Endodermal cell (in vitro differentiated cells): ENCODE results near the gene SELENOM. TPM values are rescaled to one million over a fixed set of nuclear protein-coding genes. Genes with fewer than 3 reads are reported as not detected.
"Not testable (repeated sequence)": the region's sequence is repeated elsewhere in the genome, so short reads cannot be mapped to it uniquely, and the experiment has no call there.

Source experiments
- DNase-seq: peaks from one replicate; pipeline ENCODE4 v3.0.0-alpha.2; 2017
- H3K27ac ChIP-seq: 2 replicates; pipeline ENCODE4 v1.5.1; 2013; ENCODE audit warnings: mild to moderate bottlenecking, low read depth, low read length, moderate library complexity
- H3K27me3 ChIP-seq: 2 replicates; pipeline ENCODE4 v1.6.1; 2013; ENCODE audit warnings: mild to moderate bottlenecking, low read length, moderate library complexity; ENCODE audit not compliant: insufficient read depth, control insufficient read depth, poor library complexity, severe bottlenecking
- H3K36me3 ChIP-seq: 2 replicates; pipeline ENCODE4 v1.7.0; 2013; ENCODE audit warnings: mild to moderate bottlenecking, low read length, moderate library complexity; ENCODE audit not compliant: control insufficient read depth, insufficient read depth
- H3K4me1 ChIP-seq: one replicate; pipeline ENCODE4 v1.7.0; 2013; ENCODE audit warnings: low read length; ENCODE audit not compliant: control insufficient read depth, insufficient read depth
- H3K4me3 ChIP-seq: 2 replicates; pipeline ENCODE4 v1.5.1; 2013; ENCODE audit warnings: mild to moderate bottlenecking, low read length, moderate library complexity
- H3K9ac ChIP-seq: 2 replicates; pipeline ENCODE4 v1.6.1; 2013; ENCODE audit warnings: mild to moderate bottlenecking, low read length, moderate library complexity; ENCODE audit not compliant: poor library complexity, severe bottlenecking; ENCODE audit errors: extremely low read depth
- H3K9me3 ChIP-seq: 2 replicates; pipeline ENCODE4 v1.6.1; 2013; ENCODE audit warnings: mild to moderate bottlenecking, low read length, moderate library complexity; ENCODE audit not compliant: control insufficient read depth
- H3K27ac Mint-ChIP-seq: 2 replicates; pipeline ENCODE4 v1.8.0; 2020; ENCODE audit warnings: mixed read lengths
- H3K27me3 Mint-ChIP-seq: 2 replicates; pipeline ENCODE4 v1.8.0; 2021; ENCODE audit warnings: mild to moderate bottlenecking, mixed read lengths; ENCODE audit not compliant: insufficient read depth
- H3K36me3 Mint-ChIP-seq: 2 replicates; pipeline ENCODE4 v1.8.0; 2020; ENCODE audit warnings: low read depth, mixed read lengths
- H3K4me1 Mint-ChIP-seq: 2 replicates; pipeline ENCODE4 v1.8.0; 2020; ENCODE audit warnings: mixed read lengths
- H3K4me3 Mint-ChIP-seq: 2 replicates; pipeline ENCODE4 v1.8.0; 2020; ENCODE audit warnings: mild to moderate bottlenecking, moderate library complexity, mixed read lengths
- H3K9me3 Mint-ChIP-seq: 2 replicates; pipeline ENCODE4 v1.8.0; 2020; ENCODE audit warnings: mild to moderate bottlenecking, mixed read lengths
- WGBS, 2 experiments: methylation state at CpG; one replicate each; pipeline versions ENCODE4 v1.1.5 to v1.1.7; 2013; ENCODE audit warnings: missing lambda C conversion rate in 2 of 2, mixed read lengths in 1 of 2; ENCODE audit not compliant: insufficient coverage in 1 of 2, insufficient read length in 1 of 2; 5-methylcytosine and 5-hydroxymethylcytosine counted together
- total RNA-seq, 2 donors: library from RNA; stranded (reverse); fragmentation: NEBNext Ultra II Directional in 1 of 2; extraction: Animal tissue kit (Norgen Biotek cat#: 25700) in 1 of 2; gene quantifications; 2 replicates in 1 of 2; 3 replicates in 1 of 2; pipeline ENCODE4 v1.2.1, GENCODE V29; 2021
- TF ChIP-seq, protein P1 (sequence below): fragments of 200-600 bp; sonication (generic); conservative IDR thresholded peaks from 2 replicates; pipeline ENCODE4 v1.5.0; 2021; ENCODE audit warnings: antibody characterized with exemption, mild to moderate bottlenecking

Gene SELENOM
- total RNA-seq, 2 donors from 2014 or later = 8.0 to 10.4 TPM

DNA sequence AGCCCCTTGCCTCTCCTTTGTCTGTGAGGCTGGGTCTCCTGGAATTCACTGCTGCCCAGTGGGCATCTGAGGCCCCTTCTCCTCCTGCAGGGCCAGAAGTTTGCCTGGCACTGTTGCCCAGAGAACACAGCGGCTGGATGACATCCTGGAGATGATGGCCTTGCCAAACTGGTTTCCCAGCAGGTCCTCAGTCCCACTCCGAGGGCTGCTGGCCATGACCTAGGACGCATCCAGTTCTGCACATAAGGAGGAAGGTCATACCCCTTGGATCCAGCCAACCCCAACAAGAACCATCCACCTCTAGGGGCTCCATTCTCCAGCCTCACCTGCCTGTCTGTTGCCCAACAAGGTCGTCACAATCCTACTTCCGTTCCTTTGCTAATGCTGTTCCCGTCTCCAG is 29.7 kb downstream of the SELENOM start:
- Mint-ChIP-seq H3K9me3 (no peaks in the 10 kb centered on the region), H3K4me3 (no peak overlapping the region), H3K4me1 (peaks cover 15% of the 10 kb centered on the region), H3K27ac (no peak overlapping the region), H3K27me3 (peaks cover 6% of the 10 kb centered on the region), H3K36me3 (no peaks in the 10 kb centered on the region)
- H3K9me3 ChIP-seq = no peaks in the 10 kb centered on the region
- no peak overlapping the region for H3K27ac ChIP-seq
- TF ChIP-seq, protein P1, sequence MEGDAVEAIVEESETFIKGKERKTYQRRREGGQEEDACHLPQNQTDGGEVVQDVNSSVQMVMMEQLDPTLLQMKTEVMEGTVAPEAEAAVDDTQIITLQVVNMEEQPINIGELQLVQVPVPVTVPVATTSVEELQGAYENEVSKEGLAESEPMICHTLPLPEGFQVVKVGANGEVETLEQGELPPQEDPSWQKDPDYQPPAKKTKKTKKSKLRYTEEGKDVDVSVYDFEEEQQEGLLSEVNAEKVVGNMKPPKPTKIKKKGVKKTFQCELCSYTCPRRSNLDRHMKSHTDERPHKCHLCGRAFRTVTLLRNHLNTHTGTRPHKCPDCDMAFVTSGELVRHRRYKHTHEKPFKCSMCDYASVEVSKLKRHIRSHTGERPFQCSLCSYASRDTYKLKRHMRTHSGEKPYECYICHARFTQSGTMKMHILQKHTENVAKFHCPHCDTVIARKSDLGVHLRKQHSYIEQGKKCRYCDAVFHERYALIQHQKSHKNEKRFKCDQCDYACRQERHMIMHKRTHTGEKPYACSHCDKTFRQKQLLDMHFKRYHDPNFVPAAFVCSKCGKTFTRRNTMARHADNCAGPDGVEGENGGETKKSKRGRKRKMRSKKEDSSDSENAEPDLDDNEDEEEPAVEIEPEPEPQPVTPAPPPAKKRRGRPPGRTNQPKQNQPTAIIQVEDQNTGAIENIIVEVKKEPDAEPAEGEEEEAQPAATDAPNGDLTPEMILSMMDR = no peak
- H3K36me3 ChIP-seq = no peaks in the 10 kb centered on the region
- H3K4me1 ChIP-seq = peaks cover 8% of the 10 kb centered on the region
- DNase-seq = no peak
- H3K27me3 ChIP-seq = no peaks in the 10 kb centered on the region
- 95 to 100% methylated on average over 5 to 6 of the region's 6 CpGs for WGBS, 2 experiments
- no peak overlapping the region for H3K4me3 ChIP-seq
- H3K9ac ChIP-seq = no peak overlapping the region

DNA sequence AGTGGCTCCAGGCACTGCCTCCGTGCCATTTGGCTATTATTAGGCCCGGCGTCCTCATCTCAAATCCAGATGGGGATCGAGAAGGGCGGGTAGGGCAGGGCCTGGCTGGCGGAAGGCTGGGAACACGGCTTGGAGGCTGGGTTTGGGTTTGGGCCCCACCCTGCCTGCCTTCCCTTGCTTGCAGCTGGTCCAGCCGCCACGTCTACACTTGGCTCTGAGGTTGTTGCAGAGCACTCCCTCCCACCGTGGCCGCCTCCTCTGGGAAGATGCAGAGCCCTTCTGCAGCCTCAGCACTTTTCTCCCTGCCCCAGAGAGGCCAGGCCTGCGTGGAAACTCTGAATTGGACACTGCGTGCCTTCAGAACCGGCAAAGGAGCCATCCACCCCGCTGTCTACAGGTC is 31.4 kb downstream of the SELENOM start:
- H3K36me3 Mint-ChIP-seq = no peaks in the 10 kb centered on the region
- Histone ChIP-seq H3K4me3 (no peak overlapping the region), H3K27ac (no peak overlapping the region), H3K9ac (no peak overlapping the region), H3K27me3 (no peaks in the 10 kb centered on the region), H3K36me3 (no peaks in the 10 kb centered on the region), H3K4me1 (no peaks in the 10 kb centered on the region), H3K9me3 (no peaks in the 10 kb centered on the region)
- H3K4me3 Mint-ChIP-seq = no peak overlapping the region
- peaks cover 3% of the 10 kb centered on the region for H3K4me1 Mint-ChIP-seq
- H3K27ac Mint-ChIP-seq = no peak overlapping the region
- TF ChIP-seq, protein P1 = no peak
- peaks cover 8% of the 10 kb centered on the region for H3K27me3 Mint-ChIP-seq
- no peaks in the 10 kb centered on the region for H3K9me3 Mint-ChIP-seq
- no peak for DNase-seq
- 88 to 90% methylated on average over 6 to 15 of the region's 15 CpGs for WGBS, 2 experiments

DNA sequence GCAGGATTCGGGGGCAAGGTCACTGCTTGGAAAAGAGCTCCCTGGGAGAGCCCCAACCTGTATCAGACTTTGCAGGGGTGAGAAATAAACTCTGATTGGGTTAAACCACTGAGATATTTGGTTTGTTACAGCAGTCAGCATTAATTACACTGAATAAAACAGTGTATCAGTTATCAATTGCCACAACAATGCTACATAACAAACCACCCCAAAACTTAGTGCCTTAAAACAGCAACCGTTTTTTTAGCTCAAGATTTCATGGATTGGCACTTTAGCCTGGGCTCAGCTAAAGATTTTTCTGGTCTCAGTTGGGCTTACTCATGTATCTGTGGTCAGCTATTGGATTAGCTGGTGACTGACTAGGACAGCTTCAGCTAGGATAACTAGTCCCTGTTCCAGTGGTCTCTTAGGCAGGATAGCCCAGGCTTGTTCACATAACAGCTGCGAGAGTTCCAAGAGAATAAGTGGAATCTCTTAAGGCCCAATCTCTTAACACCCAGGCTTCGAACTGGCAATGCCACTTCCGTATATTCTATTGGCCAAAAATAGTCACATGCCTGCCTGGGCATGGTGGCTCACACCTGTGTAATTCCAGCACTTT is 33.7 kb downstream of the SELENOM start:
- not testable (repeated sequence) for H3K4me3 ChIP-seq, H3K9me3 ChIP-seq, H3K27ac ChIP-seq, H3K27me3 ChIP-seq, H3K4me1 Mint-ChIP-seq, DNase-seq, H3K9ac ChIP-seq, H3K36me3 Mint-ChIP-seq, H3K4me3 Mint-ChIP-seq, H3K27me3 Mint-ChIP-seq, H3K4me1 ChIP-seq, H3K27ac Mint-ChIP-seq, H3K9me3 Mint-ChIP-seq, H3K36me3 ChIP-seq
- 96 to 100% methylated on average over 3 to 5 of the region's 5 CpGs for WGBS, 2 experiments

DNA sequence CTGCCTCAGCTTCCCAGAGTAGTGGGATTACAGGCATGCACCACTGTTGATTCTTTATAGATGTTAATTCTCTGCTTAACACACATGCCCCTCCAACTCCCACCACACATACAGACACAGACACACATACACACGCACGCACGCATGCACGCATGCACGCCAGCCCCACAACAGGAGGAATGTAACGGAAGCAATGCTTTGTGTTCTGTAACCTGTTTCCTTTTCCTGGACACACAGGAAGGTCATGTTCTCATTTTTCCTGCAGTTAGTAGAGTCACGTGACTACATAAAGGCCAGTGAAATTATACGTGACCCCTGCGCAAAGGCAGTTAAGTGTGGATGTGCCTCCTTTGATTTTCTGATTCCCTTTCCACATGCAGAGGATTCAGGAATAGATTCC is 34.2 kb downstream of the SELENOM start:
- not testable (repeated sequence) for H3K27me3 Mint-ChIP-seq, H3K36me3 Mint-ChIP-seq, H3K9me3 Mint-ChIP-seq, DNase-seq, H3K9ac ChIP-seq, H3K4me3 ChIP-seq, H3K27me3 ChIP-seq, H3K36me3 ChIP-seq, H3K4me3 Mint-ChIP-seq, H3K4me1 ChIP-seq, H3K27ac Mint-ChIP-seq, H3K9me3 ChIP-seq, H3K27ac ChIP-seq
- 89 to 93% methylated on average over 3 to 9 of the region's 9 CpGs for WGBS, 2 experiments
- peaks cover 13% of the 10 kb centered on the region for H3K4me1 Mint-ChIP-seq

DNA sequence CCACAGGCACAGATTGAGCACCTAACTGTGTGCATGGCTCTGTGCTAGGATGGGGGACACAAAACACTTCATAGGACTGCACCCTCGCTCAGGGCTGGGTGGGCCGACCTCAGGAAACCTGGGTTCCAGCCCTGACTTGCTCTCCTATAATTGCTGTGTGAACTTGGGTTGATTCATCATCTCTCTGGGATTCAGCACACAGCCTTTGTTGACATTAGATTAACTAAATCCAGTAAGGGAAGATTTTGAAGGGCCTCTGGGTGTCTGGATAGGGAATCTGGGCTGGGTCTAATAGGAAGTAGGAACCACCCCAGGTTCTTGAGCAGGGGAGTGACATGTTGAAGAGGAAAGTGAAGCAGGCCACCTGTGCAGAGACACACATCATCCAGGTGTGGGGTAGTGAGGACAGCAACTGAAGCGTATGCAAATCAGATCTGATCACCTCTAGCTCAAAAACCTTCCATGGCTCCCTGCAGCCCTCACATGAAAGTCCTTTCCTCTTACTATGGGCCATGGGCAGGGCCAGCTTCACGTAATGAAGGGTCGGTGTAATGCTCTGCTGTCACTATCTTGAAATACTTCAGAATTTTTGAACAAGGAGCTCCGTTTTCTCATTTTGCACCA is 37.6 kb downstream of the SELENOM start:
- H3K36me3 ChIP-seq, H3K9me3 Mint-ChIP-seq, H3K9ac ChIP-seq, H3K27ac Mint-ChIP-seq, H3K4me1 ChIP-seq, H3K9me3 ChIP-seq, DNase-seq, H3K4me3 Mint-ChIP-seq, H3K4me3 ChIP-seq, H3K27ac ChIP-seq, H3K36me3 Mint-ChIP-seq, H3K27me3 ChIP-seq, H3K27me3 Mint-ChIP-seq: not testable (repeated sequence)
- WGBS, 2 experiments = 94 to 98% methylated on average over 6 of the region's 6 CpGs
- peaks cover 13% of the 10 kb centered on the region for H3K4me1 Mint-ChIP-seq
